GM18858 (cell line): ENCODE measurements around the gene RORB.

Experiments
- ATAC-seq: cut with Tn5 transposase; IDR thresholded peaks from one replicate; pipeline ENCODE4 v1.9.1; 2021; ENCODE audit not compliant: unreplicated experiment

The RORB gene

GRCh38 chr9:74697535-74697934 lies 200.4 kb downstream of the RORB start:
- no peak for ATAC-seq

GRCh38 chr9:74711341-74711740 lies 214.2 kb downstream of the RORB start:
- no peak for ATAC-seq

DNA sequence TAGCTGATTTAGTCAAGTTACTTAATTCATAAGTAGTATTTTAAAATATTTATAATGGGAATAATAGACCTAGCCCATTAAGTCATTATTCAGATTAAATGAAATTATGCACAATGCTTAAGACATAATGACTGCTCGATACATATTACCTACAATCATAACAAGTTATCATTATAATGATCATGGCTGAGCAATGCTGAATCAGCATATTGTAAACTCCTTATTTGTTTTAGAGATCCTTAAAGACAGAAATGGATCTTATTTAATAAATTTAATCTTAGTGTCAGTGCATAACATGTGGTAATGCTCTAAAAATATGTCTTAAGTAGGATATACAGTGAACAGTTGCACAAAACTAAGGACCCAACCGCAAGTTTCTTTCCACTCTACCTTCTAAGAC lies 221.6 kb downstream of the RORB start:
- ATAC-seq = no peak

DNA sequence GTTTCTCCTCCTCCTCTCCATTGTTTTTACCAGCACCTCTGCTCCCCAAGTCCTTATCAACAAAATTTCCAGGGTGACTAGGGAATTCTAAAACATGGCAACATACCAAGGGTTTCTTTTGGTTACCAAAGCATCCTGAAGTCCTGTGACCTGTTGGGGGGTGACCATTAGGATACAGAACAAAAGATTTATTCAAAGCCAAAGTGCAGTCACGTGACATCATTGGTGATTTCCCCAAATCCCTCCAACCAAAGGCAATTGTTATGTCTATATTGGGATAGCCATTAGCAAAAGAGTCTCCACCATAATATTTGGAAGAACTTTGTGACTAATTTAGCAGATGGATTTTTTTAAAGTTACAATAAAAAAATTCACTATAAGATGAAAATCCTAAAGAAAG lies 222.2 kb downstream of the RORB start:
- ATAC-seq = no peak

- ATAC-seq = no peak
Observed at GRCh38 chr9:74721696-74722660, 224.8 kb downstream of the RORB start.

GRCh38 chr9:74724317-74724716 lies 227.2 kb downstream of the RORB start:
- ATAC-seq = no peak

DNA sequence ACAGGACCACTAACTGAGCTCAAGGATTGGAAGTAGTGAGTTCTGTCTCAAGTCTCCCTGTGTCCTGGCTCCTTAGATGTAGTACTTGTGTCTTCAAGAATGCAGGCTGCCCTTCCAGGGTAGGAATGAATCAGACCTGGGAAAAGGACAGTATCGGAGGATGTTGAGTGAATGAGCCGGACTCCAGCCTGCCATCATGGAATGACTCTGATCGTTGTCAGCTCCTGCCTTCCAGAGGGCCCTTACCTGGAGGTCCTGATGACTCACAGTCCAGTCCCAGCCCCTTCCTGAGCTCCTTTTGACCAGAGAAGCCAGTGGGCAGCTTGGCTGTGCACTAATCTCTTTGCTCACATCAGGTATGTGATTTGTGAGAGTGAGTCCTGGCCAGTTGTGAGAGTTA lies 229.4 kb downstream of the RORB start:
- no peak for ATAC-seq

DNA sequence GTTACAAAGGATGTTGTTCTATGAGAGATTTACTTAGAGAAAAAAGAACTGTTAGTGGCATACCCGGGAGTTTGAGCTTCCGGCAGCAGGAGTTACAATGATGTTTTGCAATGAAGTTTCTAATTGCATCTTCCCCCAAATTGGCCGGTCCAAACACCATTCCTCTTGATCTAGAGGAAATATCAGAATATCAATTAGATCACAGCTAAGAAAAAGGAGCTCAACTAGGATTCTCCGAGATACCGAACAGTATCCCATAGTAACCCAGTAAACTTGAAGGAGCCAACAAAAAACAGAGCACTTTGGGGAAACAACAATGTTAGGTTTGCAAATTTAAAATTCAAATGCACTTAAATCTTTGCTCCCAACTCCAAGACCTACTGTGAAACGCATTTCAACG lies 231.0 kb downstream of the RORB start:
- no peak for ATAC-seq

DNA sequence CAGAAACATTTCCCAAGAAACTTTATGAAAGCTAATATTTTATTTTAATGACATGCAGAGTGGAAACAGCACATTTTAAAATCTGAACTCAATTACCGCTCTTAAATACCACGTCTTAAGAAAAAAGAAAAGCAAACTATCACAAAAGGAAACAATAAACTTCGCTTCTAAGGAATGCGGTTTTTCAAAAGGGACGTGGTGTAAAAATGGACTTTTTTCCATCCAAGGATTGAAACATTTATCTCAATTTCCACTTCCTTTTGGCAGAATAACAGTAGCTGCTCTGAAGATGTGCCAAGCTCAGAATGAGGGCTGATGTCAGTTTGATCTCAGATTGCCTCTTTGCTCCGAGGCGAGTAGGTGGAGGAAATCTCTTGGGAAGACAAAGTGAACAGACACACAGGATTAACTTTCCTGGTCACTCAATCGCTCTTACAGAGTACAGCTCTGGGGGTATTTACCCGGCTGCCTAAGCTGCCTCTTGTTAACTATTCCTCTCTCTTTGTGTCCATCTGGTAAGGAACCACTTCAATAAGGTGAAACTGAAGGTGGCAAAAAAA lies 232.1 kb downstream of the RORB start:
- no peak for ATAC-seq

- no peak for ATAC-seq
Observed at GRCh38 chr9:74735761-74736160, 238.6 kb downstream of the RORB start.

GRCh38 chr9:74736646-74737045 lies 239.5 kb downstream of the RORB start:
- no peak for ATAC-seq

GRCh38 chr9:74742191-74742790 lies 245.2 kb downstream of the RORB start:
- no peak for ATAC-seq
